Ishikawa (cell line): ENCODE data around the gene EPB41L2.

Source experiments
- CEBPB ChIP-seq: IDR thresholded peaks from 2 replicates; pipeline ENCODE4 v1.6.1; 2012
- CREB1 ChIP-seq: IDR thresholded peaks from 2 replicates; pipeline ENCODE4 v1.6.1; 2012; ENCODE audit warnings: low read depth
- EGR1 ChIP-seq: IDR thresholded peaks from 2 replicates; pipeline ENCODE4 v1.6.1; 2012
- EP300 ChIP-seq: IDR thresholded peaks from 2 replicates; pipeline ENCODE4 v1.6.1; 2012; ENCODE audit warnings: borderline replicate concordance
- FOXM1 ChIP-seq: IDR thresholded peaks from 2 replicates; pipeline ENCODE4 v1.6.1; 2012; ENCODE audit warnings: low read depth, borderline replicate concordance
- MAX ChIP-seq: IDR thresholded peaks from 2 replicates; pipeline ENCODE4 v1.6.1; 2012
- NFIC ChIP-seq: IDR thresholded peaks from 2 replicates; pipeline ENCODE4 v1.6.1; 2012
- RAD21 ChIP-seq: IDR thresholded peaks from 2 replicates; pipeline ENCODE4 v1.6.1; 2012; ENCODE audit warnings: low read depth
- REST ChIP-seq: IDR thresholded peaks from 2 replicates; pipeline ENCODE4 v1.6.1; 2012; ENCODE audit warnings: low read depth, mild to moderate bottlenecking
- TAF1 ChIP-seq: IDR thresholded peaks from 2 replicates; pipeline ENCODE4 v1.6.1; 2012; ENCODE audit warnings: low read depth, mild to moderate bottlenecking
- TCF12 ChIP-seq: IDR thresholded peaks from 2 replicates; pipeline ENCODE4 v1.6.1; 2012; ENCODE audit warnings: low read depth
- TEAD4 ChIP-seq: IDR thresholded peaks from 2 replicates; pipeline ENCODE4 v1.6.1; 2012
- USF1 ChIP-seq: IDR thresholded peaks from 2 replicates; pipeline ENCODE4 v1.6.1; 2012
- YY1 ChIP-seq: IDR thresholded peaks from 2 replicates; pipeline ENCODE4 v1.6.1; 2012; ENCODE audit warnings: low read depth
- ZBTB7A ChIP-seq: IDR thresholded peaks from 2 replicates; pipeline ENCODE4 v1.6.1; 2012; ENCODE audit warnings: low read depth

Gene EPB41L2

DNA sequence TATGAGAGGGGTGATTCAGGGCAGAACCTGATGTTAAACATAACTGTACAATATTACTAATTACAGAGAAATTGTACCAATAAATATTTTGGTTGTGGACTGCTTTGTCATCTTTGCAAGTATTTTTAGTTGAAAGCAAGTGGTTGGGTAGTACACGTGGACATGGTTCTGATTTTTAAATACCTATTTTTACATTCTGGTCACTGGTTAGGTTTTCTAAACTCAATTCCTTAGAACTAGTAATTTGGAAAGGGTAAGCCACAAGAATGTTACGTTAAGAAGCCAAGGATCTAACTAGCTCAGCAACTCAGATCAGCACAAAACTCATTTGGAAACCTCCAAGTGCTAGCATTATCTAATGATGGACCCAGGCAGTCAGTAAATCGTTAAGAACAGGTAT, 2.7 kb downstream of the EPB41L2 start:
- TF ChIP-seq MAX, result no peak
- no peak for TF ChIP-seq YY1
- no peak for TF ChIP-seq TCF12
- no peak for TF ChIP-seq TAF1
- TF ChIP-seq USF1, result no peak

DNA sequence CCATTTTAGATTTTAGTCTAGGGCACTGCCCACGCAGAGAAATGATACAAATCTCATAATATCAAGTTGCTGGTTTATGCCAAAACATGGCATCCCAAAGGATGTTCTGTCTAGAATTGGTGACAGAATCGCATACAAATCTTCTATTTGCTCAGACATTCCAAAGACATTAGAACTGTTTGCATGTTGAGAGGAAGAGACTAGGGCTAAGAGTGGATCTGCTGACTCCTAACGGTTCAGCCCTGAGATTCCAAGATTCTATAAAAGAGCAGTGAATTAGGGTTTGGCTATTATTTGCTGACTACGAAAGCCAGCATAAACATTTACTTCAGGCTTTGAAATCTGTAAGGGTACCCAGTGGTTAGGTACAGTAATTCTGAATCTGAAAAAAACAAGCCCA, 3.6 kb downstream of the EPB41L2 start:
- TF ChIP-seq TEAD4 (no peak), MAX (no peak), CEBPB (no peak), CREB1 (no peak), FOXM1 (no peak), EGR1 (no peak), EP300 (no peak), RAD21 (no peak)

GRCh38 chr6:131058236-131058635, 4.8 kb downstream of the EPB41L2 start:
- no peak for TF ChIP-seq EP300

DNA sequence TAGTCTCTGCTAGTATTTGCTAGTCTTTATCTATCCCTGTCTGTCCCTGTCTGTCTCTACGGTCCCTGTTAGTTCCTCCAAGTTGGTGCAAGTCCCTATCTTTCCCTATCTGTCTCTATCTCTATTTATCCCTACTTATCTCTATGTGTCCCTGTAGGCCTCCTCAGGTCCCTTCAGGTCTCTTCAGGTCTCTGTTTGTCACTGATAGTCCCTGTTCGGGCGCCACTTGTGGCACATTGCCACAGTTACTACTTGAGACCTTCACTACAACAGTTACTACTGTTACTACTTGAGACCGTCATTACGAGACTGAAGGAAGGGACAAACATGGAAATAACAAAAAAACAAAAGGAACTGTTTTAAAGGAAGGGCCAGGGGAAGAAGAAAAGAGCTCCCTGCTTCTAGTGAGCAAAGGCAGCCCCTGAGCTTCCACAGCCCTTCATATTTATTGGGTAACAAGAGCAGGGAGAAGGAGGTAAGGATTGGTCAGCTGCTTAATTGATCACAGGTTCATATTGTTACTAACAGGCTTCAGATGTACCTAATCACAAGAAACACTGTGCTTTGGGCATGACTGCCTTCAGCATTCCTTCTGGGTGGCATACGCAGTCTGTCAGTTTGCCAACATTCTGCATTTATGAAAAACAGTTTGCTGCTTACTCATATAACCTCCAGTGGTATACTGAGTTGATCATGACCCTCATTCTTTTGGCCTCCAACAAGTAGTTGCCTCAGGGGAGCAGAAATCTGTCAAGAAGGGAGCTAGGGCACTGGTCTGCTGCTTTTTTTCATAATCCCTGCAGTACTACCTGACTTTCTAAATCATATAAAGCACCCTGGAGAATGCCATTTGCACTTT, 8.4 kb downstream of the EPB41L2 start:
- no peak for TF ChIP-seq NFIC
- TF ChIP-seq RAD21, result no peak
- no peak for TF ChIP-seq CREB1
- TF ChIP-seq TCF12, result no peak
- no peak for TF ChIP-seq REST
- no peak for TF ChIP-seq TEAD4
- TF ChIP-seq CEBPB, result no peak
- no peak for TF ChIP-seq EGR1
- TF ChIP-seq MAX, result no peak
- no peak for TF ChIP-seq YY1
- TF ChIP-seq EP300, result no peak
- TF ChIP-seq USF1, result no peak
- TF ChIP-seq TAF1, result no peak
- TF ChIP-seq FOXM1, result no peak
- no peak for TF ChIP-seq ZBTB7A

GRCh38 chr6:131053546-131054240, 9.4 kb downstream of the EPB41L2 start:
- TF ChIP-seq CEBPB (no peak), TEAD4 (no peak), FOXM1 (no peak), EP300 (no peak), RAD21 (no peak), TCF12 (no peak), YY1 (no peak), CREB1 (no peak), TAF1 (no peak), USF1 (no peak), MAX (no peak), NFIC (no peak), EGR1 (no peak), REST (no peak)
